Mucosa of stomach (tissue), 1 donor: Measurements from ENCODE around the gene ZHX3.
A peak's percentile ranks its signal among the peaks of the same experiment; 100 is the strongest.

Experiments used
- H3K27me3 ChIP-seq: one replicate; pipeline ENCODE4 v1.7.0; 2013; ENCODE audit warnings: mild to moderate bottlenecking, low read length; ENCODE audit not compliant: control insufficient read depth, insufficient read depth
- H3K36me3 ChIP-seq: one replicate; pipeline ENCODE4 v1.7.0; 2013; ENCODE audit warnings: low read length; ENCODE audit not compliant: control insufficient read depth, insufficient read depth
- H3K4me1 ChIP-seq: one replicate; pipeline ENCODE4 v1.7.0; 2013; ENCODE audit warnings: mild to moderate bottlenecking, low read length; ENCODE audit not compliant: control insufficient read depth, insufficient read depth
- H3K4me3 ChIP-seq: one replicate; pipeline ENCODE4 v1.7.0; 2013; ENCODE audit warnings: low read length
- H3K9ac ChIP-seq: one replicate; pipeline ENCODE4 v1.7.0; 2013; ENCODE audit warnings: mild to moderate bottlenecking, low read length, moderate library complexity
- H3K9me3 ChIP-seq: one replicate; pipeline ENCODE4 v1.7.0; 2013; ENCODE audit warnings: mild to moderate bottlenecking, low read length, moderate library complexity; ENCODE audit not compliant: control insufficient read depth
- donor health status: Pancreatic carcinoma.

The ZHX3 gene

GRCh38 chr20:41349943-41350342 is 32.4 kb upstream of the ZHX3 start:
- no peak overlapping the region for H3K9ac ChIP-seq
- no peaks in the 10 kb centered on the region for H3K27me3 ChIP-seq
- no peaks in the 10 kb centered on the region for H3K4me1 ChIP-seq
- H3K4me3 ChIP-seq, result no peak overlapping the region
- no peaks in the 10 kb centered on the region for H3K9me3 ChIP-seq
- peaks cover 3% of the 10 kb centered on the region for H3K36me3 ChIP-seq

- Histone ChIP-seq H3K27me3 (no peaks in the 10 kb centered on the region), H3K4me3 (no peak overlapping the region), H3K9ac (no peak overlapping the region), H3K36me3 (peaks cover 3% of the 10 kb centered on the region), H3K9me3 (no peaks in the 10 kb centered on the region), H3K4me1 (no peaks in the 10 kb centered on the region)
These were observed 31.7 kb upstream of the ZHX3 start for GRCh38 chr20:41349266-41349665.

DNA sequence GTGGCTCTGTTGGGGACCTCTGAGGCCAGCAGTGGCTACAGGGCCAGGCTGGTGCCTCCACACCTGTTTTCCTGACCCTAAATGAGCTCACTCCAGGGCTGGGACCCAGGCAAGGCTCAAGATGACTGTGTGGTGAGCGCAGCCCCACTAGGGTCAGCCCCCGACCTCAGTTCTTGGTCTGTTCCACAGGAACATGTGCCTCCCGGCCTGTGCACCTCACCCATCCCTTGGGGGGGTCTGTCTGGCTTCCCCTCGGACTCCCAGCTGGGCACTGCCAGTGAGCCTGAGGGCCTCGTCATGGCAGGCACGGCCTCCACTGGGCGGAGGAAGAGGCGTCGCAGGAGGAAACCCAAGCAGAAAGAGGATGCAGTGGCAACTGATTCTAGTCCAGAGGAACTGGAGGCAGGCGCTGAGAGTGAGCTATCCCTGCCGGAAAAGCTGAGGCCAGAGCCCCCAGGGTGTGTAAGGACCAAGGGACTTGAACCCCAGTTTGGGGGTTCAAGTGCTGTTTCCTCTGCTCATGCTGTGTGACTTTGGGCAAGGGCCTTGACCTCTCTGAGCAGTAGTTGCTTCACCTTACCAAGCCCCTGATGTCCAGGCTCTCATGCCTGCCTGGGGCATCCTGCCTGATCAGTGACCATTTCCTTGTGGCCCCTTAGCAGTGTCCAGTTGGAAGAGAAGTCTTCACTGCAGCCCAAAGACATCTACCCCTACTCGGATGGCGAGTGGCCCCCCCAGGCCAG is 31.1 kb upstream of the ZHX3 start:
- H3K36me3 ChIP-seq, result peaks cover 3% of the 10 kb centered on the region
- H3K9ac ChIP-seq, result no peak overlapping the region
- H3K4me1 ChIP-seq, result no peaks in the 10 kb centered on the region
- H3K9me3 ChIP-seq, result no peaks in the 10 kb centered on the region
- H3K27me3 ChIP-seq, result no peaks in the 10 kb centered on the region
- no peak overlapping the region for H3K4me3 ChIP-seq

- no peaks in the 10 kb centered on the region for H3K27me3 ChIP-seq
- no peaks in the 10 kb centered on the region for H3K9me3 ChIP-seq
- peaks cover 3% of the 10 kb centered on the region for H3K36me3 ChIP-seq
These were observed 30.2 kb upstream of the ZHX3 start for GRCh38 chr20:41347523-41348429.

GRCh38 chr20:41345729-41346067 is 28.2 kb upstream of the ZHX3 start:
- H3K27me3 ChIP-seq, result no peaks in the 10 kb centered on the region
- no peaks in the 10 kb centered on the region for H3K36me3 ChIP-seq
- peaks cover 9% of the 10 kb centered on the region for H3K4me1 ChIP-seq
- no peaks in the 10 kb centered on the region for H3K9me3 ChIP-seq
- H3K4me3 ChIP-seq, result no peak overlapping the region
- H3K9ac ChIP-seq, result no peak overlapping the region

More at GRCh38 chr20:41347523-41348429, 30.2 kb upstream of the ZHX3 start:
- no peak overlapping the region for H3K9ac ChIP-seq
- no peak overlapping the region for H3K4me3 ChIP-seq
- H3K4me1 ChIP-seq, result no peaks in the 10 kb centered on the region

DNA sequence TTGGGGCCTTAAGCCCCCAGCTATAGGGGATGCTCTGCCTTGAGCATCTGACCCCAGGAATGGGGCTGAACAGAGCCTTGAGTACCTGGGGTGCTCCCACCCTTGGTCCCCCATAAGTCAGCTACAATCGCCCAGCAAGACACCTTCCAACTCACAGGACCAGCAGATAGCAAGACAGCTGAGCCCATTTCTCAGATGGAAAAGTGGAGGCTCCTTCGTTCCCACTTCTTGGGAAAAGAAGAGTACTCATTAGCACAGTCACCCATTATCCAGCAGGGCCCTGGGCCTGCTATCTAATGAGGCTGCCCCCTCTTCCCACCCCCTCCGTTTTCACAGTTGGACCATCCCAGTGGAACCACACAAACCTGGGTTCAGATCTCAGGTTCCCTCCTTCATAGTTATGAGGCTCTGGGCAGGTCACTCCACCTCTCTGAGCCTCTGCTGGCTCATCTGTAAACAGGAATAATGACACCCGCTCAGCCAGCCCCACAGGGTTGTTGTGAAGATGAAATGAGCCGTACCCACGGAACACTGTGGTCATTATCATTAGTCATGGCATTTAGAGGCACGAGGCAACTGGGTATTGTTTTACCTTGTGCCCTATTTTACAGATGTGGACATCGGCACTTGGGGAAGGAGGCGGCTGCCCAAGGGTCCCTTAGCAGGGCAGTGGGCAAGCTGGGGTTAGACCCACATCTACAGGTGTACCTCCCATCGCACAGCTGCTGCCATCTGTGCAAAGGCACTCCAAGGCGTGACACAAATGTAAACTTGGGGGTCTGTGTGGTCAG is 27.6 kb upstream of the ZHX3 start:
- H3K27me3 ChIP-seq, result no peaks in the 10 kb centered on the region
- H3K4me3 ChIP-seq, result no peak overlapping the region
- H3K9me3 ChIP-seq, result no peaks in the 10 kb centered on the region
- no peaks in the 10 kb centered on the region for H3K36me3 ChIP-seq
- peaks cover 15% of the 10 kb centered on the region for H3K4me1 ChIP-seq
- no peak overlapping the region for H3K9ac ChIP-seq

GRCh38 chr20:41344477-41344876 is 26.9 kb upstream of the ZHX3 start:
- H3K4me1 ChIP-seq, result peaks cover 19% of the 10 kb centered on the region
- no peaks in the 10 kb centered on the region for H3K9me3 ChIP-seq
- H3K36me3 ChIP-seq, result no peaks in the 10 kb centered on the region
- no peak overlapping the region for H3K9ac ChIP-seq
- no peak overlapping the region for H3K4me3 ChIP-seq
- H3K27me3 ChIP-seq, result no peaks in the 10 kb centered on the region

GRCh38 chr20:41342474-41343464 is 25.2 kb upstream of the ZHX3 start:
- Histone ChIP-seq H3K4me3 (no peak overlapping the region), H3K36me3 (no peaks in the 10 kb centered on the region), H3K9me3 (no peaks in the 10 kb centered on the region), H3K4me1 (peaks cover 20% of the 10 kb centered on the region), H3K9ac (no peak overlapping the region), H3K27me3 (no peaks in the 10 kb centered on the region)

GRCh38 chr20:41340327-41341055 is 23.0 kb upstream of the ZHX3 start, which contains the start of gene LPIN3:
LPIN3 (plus strand) TSS chr20:41340821; CDS start chr20:41345804, 4,983 bp downstream.
- H3K27me3 ChIP-seq, result no peaks in the 10 kb centered on the region
- peaks cover 20% of the 10 kb centered on the region for H3K4me1 ChIP-seq
- peak within 1 kb of the TSS; percentile 73 for H3K9ac ChIP-seq
- peak within 1 kb of the TSS; percentile 47 for H3K4me3 ChIP-seq
- H3K36me3 ChIP-seq, result no peaks in the 10 kb centered on the region
- no peaks in the 10 kb centered on the region for H3K9me3 ChIP-seq

GRCh38 chr20:41339957-41340326 is 22.4 kb upstream of the ZHX3 start:
- Histone ChIP-seq H3K4me3 (peak overlapping the region; percentile 47), H3K36me3 (no peaks in the 10 kb centered on the region), H3K9ac (peak overlapping the region; percentile 73), H3K9me3 (no peaks in the 10 kb centered on the region), H3K27me3 (no peaks in the 10 kb centered on the region), H3K4me1 (peaks cover 20% of the 10 kb centered on the region)
